Tibial artery (tissue), 4 donors: ENCODE data around the gene DNAH8.

Experiments
- DNase-seq, 2 donors: peaks; one replicate each; pipeline ENCODE4 v3.0.0-alpha.2; 2019
- H3K27ac ChIP-seq, 2 donors: fragments of 200-600 bp; sonication (generic) in 1 of 2; 1 replicate in 1 of 2; 2 replicates in 1 of 2; pipeline ENCODE4 v1.5.1; 2018 to 2019; ENCODE audit warnings: mild to moderate bottlenecking in 1 of 2
- H3K27me3 ChIP-seq, 2 donors: fragments of 200-600 bp; sonication (generic) in 1 of 2; one replicate each; pipeline versions ENCODE4 v1.5.1 to v1.6.0; 2016 to 2019
- H3K36me3 ChIP-seq, 3 donors: fragments of 200-600 bp; sonication (generic) in 2 of 3; one replicate each; pipeline ENCODE4 v1.5.1; 2016 to 2019; ENCODE audit warnings: mild to moderate bottlenecking in 2 of 3
- H3K4me1 ChIP-seq, 4 donors: fragments of 200-600 bp; sonication (generic) in 2 of 4; 1 replicate in 3 of 4; 2 replicates in 1 of 4; pipeline ENCODE4 v1.5.1; 2016 to 2019
- H3K4me3 ChIP-seq, 2 donors: fragments of 200-600 bp; sonication (generic) in 1 of 2; 1 replicate in 1 of 2; 2 replicates in 1 of 2; pipeline ENCODE4 v1.5.1; 2018 to 2019; ENCODE audit warnings: mild to moderate bottlenecking in 2 of 2
- H3K9me3 ChIP-seq, 3 donors: fragments of 200-600 bp; sonication (generic) in 1 of 3; one replicate each; pipeline ENCODE4 v1.5.1; 2016 to 2019
- CTCF ChIP-seq, 2 experiments: fragments of 200-600 bp in 1 of 2; fragments of 450-650 bp in 1 of 2; IDR thresholded peaks; one replicate each; pipeline ENCODE4 v1.5.1; 2017 to 2019; ENCODE audit warnings: antibody characterized with exemption in 2 of 2, mild to moderate bottlenecking in 1 of 2, moderate library complexity in 1 of 2
- intact Hi-C: fragments of 100-400 bp; cut with DNase I; formaldehyde crosslinking; loops from one replicate; pipeline ENCODE4 v1.15.0; 2023; ENCODE audit warnings: low total_unique reads

Gene DNAH8

GRCh38 chr6:39020136-39020535 lies 305.0 kb downstream of the DNAH8 start:
- Histone ChIP-seq H3K4me1 (no peaks in the 10 kb centered on the region), H3K27me3 (no peaks in the 10 kb centered on the region), H3K36me3 (no peaks in the 10 kb centered on the region), H3K27ac (no peak overlapping the region), H3K4me3 (no peak overlapping the region), H3K9me3 (no peaks in the 10 kb centered on the region)
- no peak for DNase-seq
- intact Hi-C loops, result no loop called here
- no peak for TF ChIP-seq CTCF (IDR thresholded peaks at IDR 0.05)

GRCh38 chr6:39021041-39021440 lies 305.9 kb downstream of the DNAH8 start:
- H3K9me3 ChIP-seq, result no peaks in the 10 kb centered on the region
- no peak for TF ChIP-seq CTCF (IDR thresholded peaks at IDR 0.05)
- DNase-seq, result no peak
- H3K27me3 ChIP-seq, result no peaks in the 10 kb centered on the region
- H3K36me3 ChIP-seq, result no peaks in the 10 kb centered on the region
- intact Hi-C loops, result no loop called here
- H3K4me1 ChIP-seq, result no peaks in the 10 kb centered on the region
- H3K27ac ChIP-seq, result no peak overlapping the region
- H3K4me3 ChIP-seq, result no peak overlapping the region

- Histone ChIP-seq H3K9me3 (no peaks in the 10 kb centered on the region), H3K4me1 (no peaks in the 10 kb centered on the region), H3K27me3 (no peaks in the 10 kb centered on the region), H3K36me3 (no peaks in the 10 kb centered on the region), H3K4me3 (no peak overlapping the region), H3K27ac (no peak overlapping the region)
- DNase-seq, result no peak
- TF ChIP-seq CTCF (IDR thresholded peaks at IDR 0.05), result no peak
- intact Hi-C loops, result no loop called here
Observed at GRCh38 chr6:39021779-39022178, 306.7 kb downstream of the DNAH8 start.

GRCh38 chr6:39026175-39026574 lies 311.1 kb downstream of the DNAH8 start:
- intact Hi-C loops, result no loop called here
- H3K9me3 ChIP-seq, result no peaks in the 10 kb centered on the region
- no peak for DNase-seq
- H3K4me3 ChIP-seq, result no peak overlapping the region
- no peak for TF ChIP-seq CTCF (IDR thresholded peaks at IDR 0.05)
- peaks cover 0 to 10% of the 10 kb centered on the region in 2 donors for H3K27me3 ChIP-seq
- no peaks in the 10 kb centered on the region for H3K4me1 ChIP-seq
- no peaks in the 10 kb centered on the region for H3K36me3 ChIP-seq
- no peak overlapping the region for H3K27ac ChIP-seq

- Histone ChIP-seq H3K27ac (no peak overlapping the region), H3K36me3 (no peaks in the 10 kb centered on the region), H3K9me3 (no peaks in the 10 kb centered on the region), H3K4me3 (no peak overlapping the region), H3K4me1 (no peaks in the 10 kb centered on the region), H3K27me3 (peaks cover 0 to 27% of the 10 kb centered on the region in 2 donors)
- DNase-seq, result no peak
- intact Hi-C loops, result no loop called here
- TF ChIP-seq CTCF (IDR thresholded peaks at IDR 0.05), result peak in 1 of 2 experiments; percentile 23
Observed at GRCh38 chr6:39029156-39030011, 314.3 kb downstream of the DNAH8 start.
